Measurements from ENCODE around the gene ZNF282. TPM values are rescaled to one million over a fixed set of nuclear protein-coding genes. Genes with fewer than 3 reads are reported as not detected.

The ZNF282 gene
- total and polyA plus RNA-seq, 9 of the 15 experiments (the other 6 are each of a cell fraction or from before 2014, with no cell fraction given), result 0.76 to 58.6 (median 17.4) TPM

- TF ChIP-seq, protein P1, sequence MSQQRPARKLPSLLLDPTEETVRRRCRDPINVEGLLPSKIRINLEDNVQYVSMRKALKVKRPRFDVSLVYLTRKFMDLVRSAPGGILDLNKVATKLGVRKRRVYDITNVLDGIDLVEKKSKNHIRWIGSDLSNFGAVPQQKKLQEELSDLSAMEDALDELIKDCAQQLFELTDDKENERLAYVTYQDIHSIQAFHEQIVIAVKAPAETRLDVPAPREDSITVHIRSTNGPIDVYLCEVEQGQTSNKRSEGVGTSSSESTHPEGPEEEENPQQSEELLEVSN (IDR thresholded peaks at IDR 0.05; ENCODE audit: borderline replicate concordance in 1 of 2, extremely low read depth in 1 of 2, insufficient read depth in 1 of 2, insufficient read length in 1 of 2, low read depth in 1 of 2, low read length in 1 of 2, poor library complexity in 1 of 2, severe bottlenecking in 1 of 2), result peak; percentile 74 to 82
- TF ChIP-seq CEBPG (CRISPR knock-in tag; IDR thresholded peaks at IDR 0.05), result peak; percentile 35; the same call in 1 of the 2 replicates
- TF ChIP-seq CEBPG (tag; conservative IDR thresholded peaks at IDR 0.05 in 1 of 2, IDR thresholded peaks at IDR 0.05 in 1 of 2), result no peak
- no peak for TF ChIP-seq ZHX1 (conservative IDR thresholded peaks at IDR 0.05; ENCODE audit: low read length)
- no peak for TF ChIP-seq FOSL1 (tag; conservative IDR thresholded peaks at IDR 0.05)
- TF ChIP-seq ZNF75A (CRISPR knock-in tag; IDR thresholded peaks at IDR 0.05), result no peak
- TF ChIP-seq ZNF316 (IDR thresholded peaks at IDR 0.05), result peak; percentile 61
- no peak for TF ChIP-seq ZBTB8A (IDR thresholded peaks at IDR 0.05; ENCODE audit: partially characterized antibody)
- no peak for TF ChIP-seq ELF1 (tag; IDR thresholded peaks at IDR 0.05)
- TF ChIP-seq, protein P2, sequence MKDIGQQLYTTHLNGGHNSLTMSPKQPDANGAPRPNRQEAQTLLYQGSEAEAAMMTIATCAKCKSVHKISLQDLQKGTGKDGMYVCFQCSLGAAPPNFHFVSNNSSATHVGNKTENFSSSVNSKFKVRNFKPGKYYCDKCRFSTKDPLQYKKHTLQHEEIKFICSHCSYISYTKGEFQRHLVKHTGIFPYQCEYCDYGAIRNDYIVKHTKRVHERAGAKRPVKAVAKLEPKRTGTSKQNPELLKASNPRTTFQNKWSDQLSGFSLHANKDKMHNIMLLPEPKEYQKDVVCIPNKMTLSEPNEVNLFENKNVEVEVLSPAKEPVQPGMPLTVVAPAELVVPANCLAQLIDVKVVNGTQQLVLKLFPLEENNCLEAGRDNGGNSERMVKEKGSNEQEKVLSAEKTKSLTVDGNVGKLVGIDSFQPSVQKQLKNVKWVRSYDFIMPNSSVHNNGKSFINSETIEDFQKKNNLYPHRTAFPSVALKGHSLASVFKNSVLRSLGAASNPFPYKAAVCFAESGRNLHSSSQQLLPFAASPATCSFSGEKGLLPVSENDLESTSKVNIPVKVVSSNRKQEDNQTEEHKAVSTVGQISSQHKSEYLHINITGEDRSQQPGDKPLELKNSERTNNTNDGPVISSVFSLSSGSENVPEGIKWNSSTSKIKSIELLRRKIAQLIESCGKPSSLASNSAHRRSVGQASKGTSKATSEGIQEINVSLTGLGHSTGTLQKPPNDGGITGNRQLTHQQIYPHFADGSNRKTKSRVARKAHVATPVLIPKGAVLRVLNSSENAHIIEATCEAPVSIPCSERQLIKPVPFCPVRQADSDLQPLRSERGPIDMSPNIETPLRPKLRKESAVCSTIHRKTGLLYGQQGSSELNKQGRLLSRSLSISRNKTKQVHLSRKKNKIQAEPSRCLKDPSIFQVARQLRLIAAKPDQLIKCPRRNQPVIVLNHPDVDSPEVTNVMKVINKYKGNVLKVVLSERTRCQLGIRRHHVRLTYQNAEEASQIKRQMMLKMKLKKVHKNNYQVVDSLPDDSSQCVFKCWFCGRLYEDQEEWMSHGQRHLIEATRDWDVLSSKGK (CRISPR knock-in tag; IDR thresholded peaks at IDR 0.05), result no peak
- peak; percentile 30; the same call in 1 of the 2 replicates for TF ChIP-seq GABPA (tag; conservative IDR thresholded peaks at IDR 0.05; ENCODE audit: low read depth)
- no peak for TF ChIP-seq RBM39 (optimal IDR thresholded peaks at IDR 0.05; ENCODE audit: low read depth, low read length)
- TF ChIP-seq ZBTB1 (CRISPR knock-in tag; IDR thresholded peaks at IDR 0.05; ENCODE audit: borderline replicate concordance, low read depth), result peak; percentile 82; the same call in 1 of the 2 replicates
- TF ChIP-seq U2AF2 (optimal IDR thresholded peaks at IDR 0.05; ENCODE audit: low read depth, low read length), result no peak
Measured at GRCh38 chr7:149147752-149148653, 47.3 kb upstream of the ZNF282 start (continued).
